Measurements from ENCODE around the gene SWT1.

The SWT1 gene

DNA sequence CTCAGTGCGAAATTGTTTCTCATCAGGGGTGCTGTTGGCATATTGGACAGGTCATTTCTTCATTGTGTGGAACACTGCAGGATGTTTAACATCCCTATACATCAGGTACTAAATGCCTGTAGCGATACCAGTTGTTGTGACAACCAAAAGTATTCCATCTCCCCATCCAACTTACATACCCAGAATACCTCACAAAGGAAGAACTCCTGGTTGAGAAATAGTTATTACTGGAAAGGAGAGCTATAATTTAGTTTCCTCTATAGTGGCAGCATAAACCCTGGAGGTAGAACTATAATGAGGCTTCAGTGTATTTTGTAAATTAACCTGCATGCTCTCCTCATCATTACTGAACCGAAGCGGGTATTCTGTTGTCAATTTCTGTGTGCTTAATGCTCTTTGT, 115.0 kb downstream of the SWT1 start:
- Mint-ChIP-seq H3K27ac (no peak overlapping the region), H3K4me1 (ENCODE audit: low read depth) (no peaks in the 10 kb centered on the region), H3K27me3 (no peaks in the 10 kb centered on the region), H3K9me3 (ENCODE audit: low read depth) (no peaks in the 10 kb centered on the region), H3K4me3 (no peak overlapping the region), H3K36me3 (no peaks in the 10 kb centered on the region)

DNA sequence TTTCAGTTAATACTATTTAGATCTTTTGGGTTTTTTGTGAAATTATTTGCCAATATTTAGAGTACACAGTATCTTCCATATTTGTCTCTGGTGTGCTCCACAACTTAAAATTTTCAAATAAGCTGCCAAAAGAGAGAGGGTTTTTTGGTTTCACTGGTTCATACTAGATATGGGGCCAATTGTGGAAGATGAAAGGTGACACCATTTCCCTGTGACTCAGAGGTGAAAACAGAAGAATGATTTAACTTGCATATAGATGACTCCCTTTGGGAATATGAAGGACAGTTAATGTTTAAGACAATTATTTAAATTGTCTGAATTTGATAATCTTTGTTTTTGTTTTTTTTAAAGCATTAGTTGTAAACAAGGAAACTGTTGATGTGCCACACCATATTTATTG, 122.6 kb downstream of the SWT1 start:
- Mint-ChIP-seq H3K4me1 (ENCODE audit: low read depth) (peaks cover 49% of the 10 kb centered on the region), H3K4me3 (no peak overlapping the region), H3K36me3 (peaks cover 17% of the 10 kb centered on the region), H3K9me3 (ENCODE audit: low read depth) (peaks cover 10% of the 10 kb centered on the region), H3K27ac (no peak overlapping the region), H3K27me3 (no peaks in the 10 kb centered on the region)

DNA sequence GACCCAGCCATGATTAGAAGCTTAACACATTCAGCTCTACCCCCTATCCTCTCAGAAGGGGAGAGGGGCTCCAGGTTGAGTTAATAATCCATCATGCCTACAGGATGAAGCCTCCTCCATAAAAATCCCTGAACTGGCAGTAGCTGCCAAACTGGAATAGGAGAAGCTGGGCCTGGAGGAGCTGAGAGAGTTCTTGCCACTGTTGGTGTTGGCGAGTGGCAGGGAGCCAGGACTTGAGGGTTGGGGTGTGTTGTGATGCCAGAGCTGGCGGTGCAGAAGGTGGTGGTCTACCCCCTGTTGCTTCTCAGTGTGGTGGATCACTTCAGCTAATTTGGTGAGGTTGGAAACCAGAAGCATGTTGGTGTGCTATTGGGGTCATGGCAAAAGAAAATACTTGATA, 123.6 kb downstream of the SWT1 start:
- H3K4me1 Mint-ChIP-seq (ENCODE audit: low read depth) = peaks cover 58% of the 10 kb centered on the region
- peaks cover 17% of the 10 kb centered on the region for H3K36me3 Mint-ChIP-seq
- no peak overlapping the region for H3K4me3 Mint-ChIP-seq
- no peaks in the 10 kb centered on the region for H3K27me3 Mint-ChIP-seq
- peaks cover 10% of the 10 kb centered on the region for H3K9me3 Mint-ChIP-seq (ENCODE audit: low read depth)
- H3K27ac Mint-ChIP-seq = peak overlapping the region; percentile 94

DNA sequence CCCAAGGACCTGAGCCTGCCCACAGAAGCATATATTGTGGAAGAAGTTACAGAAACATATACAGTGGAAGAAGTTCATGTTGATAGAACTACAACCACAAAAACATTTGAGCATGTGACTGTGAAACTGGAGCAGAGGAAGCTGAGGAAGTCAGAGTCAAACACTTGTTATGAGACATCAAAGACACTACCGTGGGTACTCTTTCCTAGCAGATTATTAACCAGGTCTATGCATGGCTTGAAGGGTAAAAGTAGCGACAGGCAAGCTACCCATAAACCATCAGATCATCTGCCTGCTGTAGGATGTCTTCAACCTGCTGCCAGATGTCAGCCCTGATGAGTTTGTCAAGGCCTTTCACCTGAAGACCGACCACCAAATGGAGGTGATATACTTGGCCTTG, 124.3 kb downstream of the SWT1 start:
- peak overlapping the region; percentile 94 for H3K27ac Mint-ChIP-seq
- H3K4me1 Mint-ChIP-seq (ENCODE audit: low read depth) = peaks cover 58% of the 10 kb centered on the region
- H3K9me3 Mint-ChIP-seq (ENCODE audit: low read depth) = peaks cover 10% of the 10 kb centered on the region
- H3K36me3 Mint-ChIP-seq = peaks cover 17% of the 10 kb centered on the region
- peak overlapping the region; percentile 76 for H3K4me3 Mint-ChIP-seq
- H3K27me3 Mint-ChIP-seq = no peaks in the 10 kb centered on the region

DNA sequence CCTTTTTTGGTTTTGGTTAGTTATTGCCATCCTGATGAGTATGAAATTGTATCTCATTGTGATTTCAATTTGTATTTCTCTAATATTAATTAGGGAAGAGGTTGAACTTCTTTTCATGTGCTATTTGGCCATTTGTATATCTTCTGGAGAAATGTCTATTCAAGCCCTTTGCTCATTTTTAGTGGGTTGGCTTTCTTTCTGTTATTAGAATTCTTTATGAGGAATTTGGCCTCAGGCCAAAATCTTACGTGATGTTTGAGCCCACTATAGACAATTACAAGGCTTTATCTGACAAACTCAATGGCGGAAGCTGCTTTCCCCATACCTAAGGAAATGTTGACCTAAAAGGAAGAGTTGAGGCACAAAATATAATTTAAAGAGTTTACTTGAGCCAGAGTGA, 127.1 kb downstream of the SWT1 start:
- Mint-ChIP-seq H3K4me1 (ENCODE audit: low read depth) (peaks cover 63% of the 10 kb centered on the region), H3K36me3 (peaks cover 12% of the 10 kb centered on the region), H3K27ac (no peak overlapping the region)

DNA sequence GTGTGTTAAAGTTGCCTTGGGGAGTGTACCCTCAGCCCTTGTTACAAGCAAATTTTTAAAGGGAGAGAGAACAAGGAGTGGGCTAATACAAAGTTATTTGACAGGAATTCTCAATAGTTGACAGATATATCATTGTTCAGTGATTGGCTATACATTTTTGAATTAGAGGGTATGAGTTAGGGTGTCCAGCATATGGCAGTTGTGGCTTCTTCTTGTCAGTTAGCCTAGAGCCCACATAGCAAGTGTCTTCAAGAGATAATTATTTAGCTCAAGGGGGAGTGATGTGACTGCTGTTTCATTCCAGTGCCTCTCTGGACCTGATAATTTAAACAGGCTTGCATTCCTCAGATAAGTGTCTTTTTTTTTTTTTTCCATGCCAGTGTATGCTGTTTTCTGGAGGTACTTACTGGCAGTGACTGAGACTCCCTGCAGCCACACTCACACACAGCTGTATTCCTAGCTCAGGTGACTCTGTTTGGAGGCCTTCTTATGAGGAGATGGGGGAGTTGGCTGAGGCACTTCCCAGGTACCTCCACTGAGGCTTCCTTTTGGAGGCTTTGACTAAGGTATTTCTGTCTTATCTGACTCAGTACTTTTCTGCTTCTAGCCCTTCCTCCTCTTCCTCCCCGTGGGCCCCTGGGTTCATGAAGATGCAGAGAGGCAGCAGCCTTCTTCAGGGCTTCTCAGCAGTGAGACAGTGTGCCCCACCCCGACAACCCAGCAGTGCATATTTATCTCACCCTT, 127.7 kb downstream of the SWT1 start:
- no peak overlapping the region for H3K27ac Mint-ChIP-seq
- no peaks in the 10 kb centered on the region for H3K27me3 Mint-ChIP-seq
- H3K9me3 Mint-ChIP-seq (ENCODE audit: low read depth) = peaks cover 4% of the 10 kb centered on the region
- H3K36me3 Mint-ChIP-seq = peaks cover 13% of the 10 kb centered on the region
- H3K4me1 Mint-ChIP-seq (ENCODE audit: low read depth) = peaks cover 63% of the 10 kb centered on the region
- H3K4me3 Mint-ChIP-seq = no peak overlapping the region

More for the DNA sequence above, 127.1 kb downstream of the SWT1 start:
- Mint-ChIP-seq H3K9me3 (ENCODE audit: low read depth) (peaks cover 2% of the 10 kb centered on the region), H3K4me3 (no peak overlapping the region), H3K27me3 (no peaks in the 10 kb centered on the region)

DNA sequence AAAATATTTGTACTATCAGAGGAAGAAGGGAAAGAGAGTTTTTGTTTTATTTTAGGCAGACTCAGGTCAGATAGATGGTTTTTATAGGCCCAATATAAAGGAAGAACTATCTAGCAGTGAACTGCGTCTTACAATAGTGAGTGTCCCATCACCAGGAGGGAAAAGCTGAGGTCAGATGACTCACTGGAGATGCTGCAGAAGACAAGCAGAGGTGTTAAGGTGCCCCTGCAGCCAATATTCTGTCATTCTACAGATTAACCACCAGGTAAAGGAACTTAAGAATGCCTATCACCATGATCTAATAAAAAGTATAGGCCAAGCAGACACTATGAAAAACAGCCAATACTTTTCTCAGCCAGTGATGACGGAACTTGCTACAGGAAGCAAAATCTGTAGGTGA, 130.5 kb downstream of the SWT1 start:
- Mint-ChIP-seq H3K4me3 (no peak overlapping the region), H3K36me3 (peaks cover 11% of the 10 kb centered on the region), H3K4me1 (ENCODE audit: low read depth) (peaks cover 42% of the 10 kb centered on the region), H3K27me3 (no peaks in the 10 kb centered on the region), H3K9me3 (ENCODE audit: low read depth) (peaks cover 7% of the 10 kb centered on the region), H3K27ac (no peak overlapping the region)

DNA sequence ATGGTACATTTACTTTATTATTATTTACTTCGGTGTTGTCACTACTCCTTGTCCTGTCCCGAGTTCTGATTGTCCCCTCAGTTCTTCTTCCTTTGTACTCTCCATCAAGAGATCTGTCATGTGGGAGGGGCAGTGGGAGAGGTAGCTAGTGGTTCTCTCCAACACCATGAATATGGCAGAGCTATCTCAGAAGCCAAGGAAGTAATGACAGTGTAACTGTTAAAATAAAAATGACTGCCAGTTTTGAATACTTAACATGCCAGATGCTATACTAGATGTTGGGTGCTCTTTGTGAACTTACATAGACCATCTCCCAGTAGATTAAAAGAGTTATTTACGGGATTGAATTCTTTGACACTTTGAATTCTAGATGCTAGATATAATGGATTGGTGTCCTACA, 131.5 kb downstream of the SWT1 start:
- peaks cover 7% of the 10 kb centered on the region for H3K9me3 Mint-ChIP-seq (ENCODE audit: low read depth)
- no peak overlapping the region for H3K4me3 Mint-ChIP-seq
- no peak overlapping the region for H3K27ac Mint-ChIP-seq
- no peaks in the 10 kb centered on the region for H3K27me3 Mint-ChIP-seq
- peaks cover 11% of the 10 kb centered on the region for H3K36me3 Mint-ChIP-seq
- H3K4me1 Mint-ChIP-seq (ENCODE audit: low read depth) = peaks cover 36% of the 10 kb centered on the region

DNA sequence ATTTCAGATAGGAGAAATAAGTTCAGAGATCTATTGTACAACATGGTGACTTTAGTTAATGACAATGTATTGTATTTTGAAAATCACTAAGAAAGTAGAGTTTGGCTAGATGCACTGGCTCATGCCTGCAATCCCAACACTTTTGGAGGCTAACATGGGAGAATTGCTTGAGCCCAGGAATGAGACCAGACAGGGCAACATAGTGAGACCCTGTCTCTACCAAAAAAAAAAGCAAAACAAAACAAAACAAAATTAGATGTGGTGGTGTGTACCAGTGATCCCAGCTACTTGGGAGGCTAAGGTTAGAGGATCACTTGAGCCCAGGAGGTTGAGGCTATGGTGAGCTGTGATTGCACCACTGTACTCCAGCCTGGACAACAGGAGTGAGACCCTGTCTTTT, 132.9 kb downstream of the SWT1 start:
- peaks cover 35% of the 10 kb centered on the region for H3K4me1 Mint-ChIP-seq (ENCODE audit: low read depth)
- no peak overlapping the region for H3K4me3 Mint-ChIP-seq
- H3K36me3 Mint-ChIP-seq = peaks cover 13% of the 10 kb centered on the region
- peaks cover 7% of the 10 kb centered on the region for H3K9me3 Mint-ChIP-seq (ENCODE audit: low read depth)
- H3K27me3 Mint-ChIP-seq = no peaks in the 10 kb centered on the region
- no peak overlapping the region for H3K27ac Mint-ChIP-seq

DNA sequence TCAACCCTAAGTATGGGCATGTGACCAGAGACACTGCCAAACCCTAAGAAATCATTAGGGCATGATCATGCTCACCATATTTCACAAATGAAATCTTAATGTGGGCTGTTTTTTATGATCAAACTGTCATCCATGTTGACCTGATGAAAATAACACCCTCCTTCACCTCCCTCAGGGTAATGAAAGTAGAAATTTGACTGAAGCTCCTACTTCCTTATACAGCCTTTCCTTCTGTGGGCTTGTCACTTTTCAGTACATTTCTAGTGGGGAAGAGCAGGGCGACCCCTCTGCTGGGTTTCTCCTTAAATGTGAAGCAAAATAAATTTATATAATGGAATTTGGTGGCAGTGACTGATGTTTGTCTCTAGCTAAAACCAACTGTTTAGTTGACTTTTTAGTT, 134.2 kb downstream of the SWT1 start:
- peaks cover 7% of the 10 kb centered on the region for H3K9me3 Mint-ChIP-seq (ENCODE audit: low read depth)
- peaks cover 28% of the 10 kb centered on the region for H3K4me1 Mint-ChIP-seq (ENCODE audit: low read depth)
- no peak overlapping the region for H3K4me3 Mint-ChIP-seq
- H3K36me3 Mint-ChIP-seq = peaks cover 16% of the 10 kb centered on the region
- H3K27ac Mint-ChIP-seq = no peak overlapping the region
- H3K27me3 Mint-ChIP-seq = no peaks in the 10 kb centered on the region

DNA sequence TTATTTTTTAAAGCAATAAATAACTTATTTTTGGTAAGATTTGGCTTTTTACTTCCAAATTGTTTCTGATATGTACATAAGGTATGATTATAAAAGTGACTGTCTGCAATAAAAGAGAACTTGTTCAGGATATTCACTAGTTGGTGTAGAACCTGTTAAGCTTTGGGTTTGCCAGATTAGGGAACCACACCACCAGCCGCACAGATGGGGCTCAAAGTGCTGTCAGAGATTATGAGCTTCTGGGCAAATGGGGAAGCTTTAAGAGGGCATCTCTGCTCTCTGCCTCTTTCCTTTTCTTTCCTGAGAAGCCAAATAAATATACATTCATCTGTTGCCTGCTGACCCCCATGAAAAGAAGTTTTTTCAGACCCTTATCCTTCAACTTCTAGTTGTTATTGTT, 134.7 kb downstream of the SWT1 start:
- Mint-ChIP-seq H3K27ac (no peak overlapping the region), H3K36me3 (peaks cover 16% of the 10 kb centered on the region)

DNA sequence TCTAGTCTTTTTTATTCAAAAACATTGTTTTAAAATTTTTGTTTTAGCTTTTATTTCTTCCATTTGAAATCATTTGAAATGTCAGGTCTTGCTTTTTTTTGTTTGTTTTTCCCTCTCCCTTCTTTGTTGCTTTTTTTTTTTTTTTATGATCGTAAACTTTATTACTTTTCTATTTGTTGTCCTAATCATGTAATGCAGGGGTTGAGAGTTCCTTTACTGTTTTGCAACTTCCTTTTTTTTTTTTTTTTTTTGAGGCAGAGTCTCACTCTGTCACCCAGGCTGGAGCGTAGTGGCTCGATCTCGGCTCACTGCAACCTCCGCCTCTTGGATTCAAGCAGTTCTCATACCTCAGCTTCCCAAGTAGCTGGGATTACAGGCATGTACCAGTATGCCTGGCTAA, 135.3 kb downstream of the SWT1 start:
- H3K36me3 Mint-ChIP-seq = peaks cover 16% of the 10 kb centered on the region
- H3K9me3 Mint-ChIP-seq (ENCODE audit: low read depth) = peaks cover 7% of the 10 kb centered on the region
- no peak overlapping the region for H3K27ac Mint-ChIP-seq
- peaks cover 28% of the 10 kb centered on the region for H3K4me1 Mint-ChIP-seq (ENCODE audit: low read depth)
- no peak overlapping the region for H3K4me3 Mint-ChIP-seq
- no peaks in the 10 kb centered on the region for H3K27me3 Mint-ChIP-seq

More for the DNA sequence above, 134.7 kb downstream of the SWT1 start:
- Mint-ChIP-seq H3K4me3 (no peak overlapping the region), H3K9me3 (ENCODE audit: low read depth) (peaks cover 7% of the 10 kb centered on the region), H3K4me1 (ENCODE audit: low read depth) (peaks cover 28% of the 10 kb centered on the region), H3K27me3 (no peaks in the 10 kb centered on the region)

DNA sequence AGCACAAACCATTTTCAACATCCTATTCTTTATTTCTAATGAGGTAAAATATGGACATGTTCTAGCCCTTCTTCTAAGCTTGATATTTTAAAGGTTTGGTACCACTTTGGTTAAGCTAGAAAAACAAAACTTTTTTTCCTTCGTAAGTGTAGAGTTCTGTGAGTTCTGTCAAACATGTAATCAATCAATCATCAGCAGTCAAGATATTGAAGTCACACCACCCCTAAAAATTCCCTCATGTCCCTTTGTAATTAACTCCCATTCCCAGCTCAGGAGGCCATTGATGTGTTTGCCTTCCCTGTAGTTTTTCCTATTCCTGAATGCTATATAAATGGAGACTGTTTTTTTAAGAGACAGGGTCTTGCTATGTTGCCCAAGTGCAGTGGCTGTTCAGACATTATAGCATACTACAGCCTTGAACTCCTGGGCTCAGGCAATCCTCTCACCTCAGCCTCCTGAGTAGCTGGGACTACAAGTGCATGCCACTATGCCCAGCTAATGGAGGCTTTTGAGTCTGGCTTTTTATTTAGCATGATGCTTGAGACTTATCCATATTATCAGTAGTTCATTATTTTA, 137.1 kb downstream of the SWT1 start:
- Mint-ChIP-seq H3K36me3 (peaks cover 12% of the 10 kb centered on the region), H3K9me3 (ENCODE audit: low read depth) (peaks cover 7% of the 10 kb centered on the region), H3K4me3 (no peak overlapping the region), H3K27ac (no peak overlapping the region), H3K4me1 (ENCODE audit: low read depth) (peaks cover 22% of the 10 kb centered on the region), H3K27me3 (no peaks in the 10 kb centered on the region)

DNA sequence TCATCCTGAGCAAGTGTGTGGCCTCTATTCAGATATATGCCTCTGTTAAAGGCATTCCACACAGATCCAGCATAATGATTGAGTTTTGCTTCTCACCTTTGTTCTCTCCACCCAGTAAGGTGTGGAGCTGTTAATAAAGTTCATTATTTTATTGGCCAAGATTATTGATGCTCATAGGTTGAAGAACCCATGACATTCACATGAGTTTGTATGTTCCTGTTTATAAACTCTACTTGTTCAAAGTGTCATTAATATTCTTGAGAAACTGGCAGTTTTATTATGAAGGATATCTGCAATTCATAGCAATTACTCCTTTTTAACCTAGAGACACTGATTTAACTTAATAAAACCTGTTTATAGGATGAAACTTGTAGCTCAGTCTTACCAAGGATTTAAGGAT, 138.1 kb downstream of the SWT1 start:
- peaks cover 17% of the 10 kb centered on the region for H3K4me1 Mint-ChIP-seq (ENCODE audit: low read depth)

DNA sequence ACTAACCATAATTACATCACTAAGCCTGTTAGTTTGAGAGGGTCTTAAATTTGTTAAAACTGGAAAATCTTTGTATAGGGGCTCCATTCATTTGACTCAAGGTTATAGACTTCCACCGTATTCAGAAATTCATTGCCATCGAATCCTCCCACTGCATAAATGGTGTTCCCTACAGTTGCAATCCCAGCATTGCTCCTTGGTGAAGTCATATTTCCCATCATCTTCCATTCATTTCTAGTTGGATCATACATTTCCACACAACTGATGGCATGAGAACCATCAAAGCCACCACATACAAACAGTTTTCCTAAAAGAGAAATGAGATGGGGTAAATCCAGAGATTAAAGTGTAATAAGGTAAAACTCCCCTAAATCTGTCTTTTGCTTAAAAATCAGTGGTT, 141.0 kb downstream of the SWT1 start:
- Mint-ChIP-seq H3K27ac (no peak overlapping the region), H3K4me1 (ENCODE audit: low read depth) (peaks cover 9% of the 10 kb centered on the region), H3K4me3 (no peak overlapping the region), H3K27me3 (no peaks in the 10 kb centered on the region), H3K36me3 (peaks cover 13% of the 10 kb centered on the region), H3K9me3 (ENCODE audit: low read depth) (no peaks in the 10 kb centered on the region)

More for the DNA sequence above, 138.1 kb downstream of the SWT1 start:
- H3K9me3 Mint-ChIP-seq (ENCODE audit: low read depth) = no peaks in the 10 kb centered on the region
- H3K27ac Mint-ChIP-seq = no peak overlapping the region
- no peaks in the 10 kb centered on the region for H3K27me3 Mint-ChIP-seq
- H3K4me3 Mint-ChIP-seq = no peak overlapping the region
- peaks cover 10% of the 10 kb centered on the region for H3K36me3 Mint-ChIP-seq

DNA sequence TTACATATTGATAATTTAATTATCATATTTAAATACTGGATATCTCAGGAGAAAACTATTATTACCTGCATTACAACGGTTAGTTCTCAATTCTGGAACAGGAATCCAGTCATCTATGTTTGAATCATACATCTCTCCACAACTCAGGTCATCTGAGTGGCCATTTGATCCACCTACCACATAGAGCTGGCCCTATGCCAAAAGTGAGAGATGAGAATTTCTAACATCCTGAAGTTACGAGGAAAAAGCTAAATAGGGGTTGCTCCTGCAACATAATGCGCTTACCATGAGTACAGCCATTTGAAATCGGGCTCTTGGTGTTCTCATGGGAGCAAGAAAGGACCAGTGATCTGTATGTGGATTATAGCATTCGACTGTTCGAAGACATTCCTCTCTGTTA, 143.2 kb downstream of the SWT1 start:
- no peaks in the 10 kb centered on the region for H3K27me3 Mint-ChIP-seq
- no peaks in the 10 kb centered on the region for H3K9me3 Mint-ChIP-seq (ENCODE audit: low read depth)
- no peak overlapping the region for H3K4me3 Mint-ChIP-seq
- peaks cover 4% of the 10 kb centered on the region for H3K4me1 Mint-ChIP-seq (ENCODE audit: low read depth)
- no peak overlapping the region for H3K27ac Mint-ChIP-seq
- H3K36me3 Mint-ChIP-seq = peaks cover 15% of the 10 kb centered on the region
